Stomach (tissue), 4 donors: ENCODE results near the gene ZNF644.

Experiments used
- CTCF ChIP-seq, 7 experiments: fragments of 450-650 bp in 4 of 7; fragments of 200-600 bp in 3 of 7; sonication (generic) in 3 of 7; IDR thresholded peaks; one replicate each; pipeline ENCODE4 v1.5.1; 2016 to 2019; ENCODE audit warnings: antibody characterized with exemption in 7 of 7, control low read depth in 2 of 7, mild to moderate bottlenecking in 1 of 7
- EP300 ChIP-seq: sonication (generic); formaldehyde crosslinking; IDR thresholded peaks from one replicate; pipeline ENCODE4 v1.6.1; 2017; ENCODE audit warnings: antibody characterized with exemption
- POLR2A ChIP-seq, 4 donors: fragments of 450-650 bp; IDR thresholded peaks; one replicate each; pipeline ENCODE4 v1.6.1; 2016; ENCODE audit warnings: antibody characterized with exemption in 4 of 4, control low read depth in 2 of 4, mild to moderate bottlenecking in 1 of 4, moderate library complexity in 1 of 4
- POLR2AphosphoS5 ChIP-seq, 3 donors: sonication (generic); formaldehyde crosslinking; IDR thresholded peaks; one replicate each; pipeline ENCODE4 v1.6.1; 2016; ENCODE audit warnings: antibody characterized with exemption in 3 of 3

GRCh38 chr1:90922996-90923395, 98.8 kb downstream of the ZNF644 start:
- no peak for TF ChIP-seq CTCF (IDR thresholded peaks at IDR 0.05)
- no peak for TF ChIP-seq POLR2AphosphoS5 (IDR thresholded peaks at IDR 0.05)
- no peak for TF ChIP-seq POLR2A (IDR thresholded peaks at IDR 0.05)
- no peak for TF ChIP-seq EP300
